GM12891 (cell line): ENCODE results near the gene MAP9.

ENCODE experiments used
- PAX5 ChIP-seq: IDR thresholded peaks from 2 replicates; pipeline ENCODE4 v1.6.1; 2011; ENCODE audit warnings: low read length, moderate library complexity, mild to moderate bottlenecking; ENCODE audit not compliant: insufficient read depth, severe bottlenecking
- POLR2A ChIP-seq: IDR thresholded peaks from 2 replicates; pipeline ENCODE4 v1.6.1; 2011; ENCODE audit warnings: low read depth, low read length, control low read depth
- POLR2AphosphoS5 ChIP-seq: IDR thresholded peaks from 2 replicates; pipeline ENCODE4 v1.6.1; 2011; ENCODE audit warnings: low read depth, low read length, control low read depth
- POU2F2 ChIP-seq: IDR thresholded peaks from 2 replicates; pipeline ENCODE4 v1.6.1; 2011; ENCODE audit warnings: low read depth, mild to moderate bottlenecking, control low read depth, low read length, moderate library complexity
- SPI1 ChIP-seq: IDR thresholded peaks from 2 replicates; pipeline ENCODE4 v1.6.1; 2011; ENCODE audit warnings: low read depth, low read length, control low read depth
- TAF1 ChIP-seq: IDR thresholded peaks from 2 replicates; pipeline ENCODE4 v1.6.1; 2011; ENCODE audit warnings: low read depth, low read length, control low read depth

DNA sequence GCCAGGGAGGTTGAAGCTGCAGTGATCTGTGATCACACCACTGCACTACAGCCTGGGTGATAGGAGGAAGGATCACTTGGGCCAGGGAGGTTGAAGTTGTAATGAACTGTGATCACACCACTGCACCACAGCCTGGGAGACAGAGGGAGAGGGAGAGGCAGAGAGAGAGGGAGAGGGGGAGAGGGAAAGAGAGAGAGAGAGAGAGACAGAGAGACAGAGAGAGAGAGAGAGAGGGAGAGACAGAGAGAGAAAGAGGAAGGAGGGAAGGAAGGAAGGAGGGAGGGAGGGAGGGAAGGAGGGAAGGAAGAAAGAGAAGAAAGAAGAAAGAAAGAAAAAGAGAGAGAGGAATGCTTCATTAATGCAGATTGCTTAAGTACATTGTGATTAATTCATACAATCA lies 15.2 kb upstream of the MAP9 start:
- no peak for TF ChIP-seq TAF1
- TF ChIP-seq POLR2A: no peak
- TF ChIP-seq POLR2AphosphoS5: no peak
- TF ChIP-seq SPI1: no peak
- no peak for TF ChIP-seq POU2F2
- TF ChIP-seq PAX5: no peak
